ENCODE results near the gene RBBP7. TPM values are rescaled to one million over a fixed set of nuclear protein-coding genes. Genes with fewer than 3 reads are reported as not detected.

The RBBP7 gene
- total RNA-seq, 1 experiment from 2014 or later = 146 TPM

GRCh38 chrX:16819634-16820033 lies 50.5 kb downstream of the RBBP7 start:
- Histone ChIP-seq H3K27ac (ENCODE audit: low read depth, low read length) (no peak overlapping the region), H3K9ac (ENCODE audit: low read length) (no peak overlapping the region), H3K36me3 (ENCODE audit: control insufficient read depth in 1 of 2, insufficient read depth in 2 of 2, low read length in 2 of 2) (peaks cover 0 to 7% of the 10 kb centered on the region in 2 experiments; a peak in 2 of 4 replicates), H3K9me3 (ENCODE audit: control insufficient read depth in 1 of 2, insufficient read depth in 1 of 2, low read depth in 1 of 2, low read length in 2 of 2) (no peaks in the 10 kb centered on the region), H3K4me3 (replicated peaks in 1 of 2; ENCODE audit: low read depth in 1 of 2, low read length in 2 of 2) (no peak overlapping the region), H3K79me2 (ENCODE audit: insufficient read depth, low read length) (peaks cover 45% of the 10 kb centered on the region), H3K9me2 (ENCODE audit: insufficient read depth) (no peaks in the 10 kb centered on the region), H3K27me3 (ENCODE audit: insufficient read depth, low read length) (no peaks in the 10 kb centered on the region), H3K4me1 (ENCODE audit: control insufficient read depth in 1 of 2, insufficient read depth in 2 of 2, low read length in 2 of 2) (no peaks in the 10 kb centered on the region), H4K20me1 (ENCODE audit: insufficient read depth) (no peaks in the 10 kb centered on the region), H2AFZ (ENCODE audit: low read depth, low read length, poor library complexity, severe bottlenecking) (no peak overlapping the region), H3K4me2 (ENCODE audit: low read length) (no peak overlapping the region)
- DNase-seq (ENCODE audit: low read depth, low spot score) = no peak
- RAD21 ChIA-PET (ENCODE audit: low non-redundant PET in 1 of 2, low total read pairs in 2 of 2, uncharacterized antibody in 2 of 2, unreplicated experiment in 2 of 2) = no interaction called here
- ATAC-seq = no peak
- CTCF ChIA-PET = no interaction called here
- TF ChIP-seq JUND (IDR thresholded peaks at IDR 0.05) = no peak
- no peak for TF ChIP-seq POLR2A (IDR thresholded peaks at IDR 0.05; ENCODE audit: borderline replicate concordance, extremely low read depth, insufficient read depth, insufficient read length)
- TF ChIP-seq YY1 (IDR thresholded peaks at IDR 0.05; ENCODE audit: extremely low read depth, insufficient replicate concordance, low read depth, low read length) = no peak
- TF ChIP-seq EZH2 (IDR thresholded peaks at IDR 0.05) = no peak
- no peak for TF ChIP-seq FOSL1 (IDR thresholded peaks at IDR 0.05; ENCODE audit: low read depth)
- TF ChIP-seq ELF1 (IDR thresholded peaks at IDR 0.05; ENCODE audit: borderline replicate concordance, low read depth) = no peak
- TF ChIP-seq CBX3 (IDR thresholded peaks at IDR 0.05; ENCODE audit: low read depth) = no peak
- TF ChIP-seq SP1 (IDR thresholded peaks at IDR 0.05; ENCODE audit: low read depth) = no peak
- TF ChIP-seq EGR1 (IDR thresholded peaks at IDR 0.05; ENCODE audit: low read depth) = no peak
- TF ChIP-seq REST (IDR thresholded peaks at IDR 0.05; ENCODE audit: low read depth) = no peak
- no peak for TF ChIP-seq RAD21 (IDR thresholded peaks at IDR 0.05; ENCODE audit: low read depth)
- no peak for TF ChIP-seq ATF3 (IDR thresholded peaks at IDR 0.05)
- TF ChIP-seq EZH2phosphoT487 (IDR thresholded peaks at IDR 0.05; ENCODE audit: borderline replicate concordance) = no peak
- TF ChIP-seq POLR2AphosphoS5 (IDR thresholded peaks at IDR 0.05; ENCODE audit: low read depth, low read length) = no peak
- no peak for TF ChIP-seq CTCF (IDR thresholded peaks at IDR 0.05 in 2 of 3, conservative IDR thresholded peaks at IDR 0.05 in 1 of 3; ENCODE audit: borderline replicate concordance in 1 of 3, insufficient read depth in 1 of 3, low read depth in 2 of 3, low read length in 2 of 3)
- TF ChIP-seq SIN3A (IDR thresholded peaks at IDR 0.05; ENCODE audit: low read depth) = no peak
- no peak for TF ChIP-seq CEBPB (IDR thresholded peaks at IDR 0.05; ENCODE audit: low read depth)
- POLR2A ChIA-PET = no interaction called here
- BruUV-seq (replicated peaks) = no TSS peak
- intact Hi-C loops (cut with micrococcal nuclease) = loop anchor here (10.0 kb wide), 1 partner anchor 265 kb away; no protein-coding TSS in a partner anchor

Data from HCT116 (cell line).